Ovary (tissue), 9 donors: ENCODE results near the gene SIX3. TPM values are rescaled to one million over a fixed set of nuclear protein-coding genes. Genes with fewer than 3 reads are reported as not detected.

ENCODE experiments used
- DNase-seq, 5 donors: peaks; one replicate each; pipeline ENCODE4 v3.0.0-alpha.2; 2019 to 2020
- H3K27ac ChIP-seq, 2 donors: fragments of 200-600 bp; one replicate each; pipeline versions ENCODE4 v1.5.1 to v1.8.0; 2019 to 2022
- H3K27me3 ChIP-seq: fragments of 200-600 bp; one replicate; pipeline ENCODE4 v1.8.0; 2022
- H3K36me3 ChIP-seq: fragments of 200-600 bp; sonication (generic); one replicate; pipeline ENCODE4 v1.5.1; 2019
- H3K4me1 ChIP-seq: one replicate; pipeline ENCODE4 v1.8.1; 2013; ENCODE audit warnings: mild to moderate bottlenecking, moderate library complexity; ENCODE audit not compliant: insufficient read depth
- H3K4me3 ChIP-seq: fragments of 200-600 bp; sonication (generic); one replicate; pipeline ENCODE4 v1.5.1; 2017
- H3K9me3 ChIP-seq, 2 donors: fragments of 200-600 bp in 1 of 2; sonication (generic) in 1 of 2; one replicate each; pipeline versions ENCODE4 v1.5.1 to v1.8.1; 2013 to 2019; ENCODE audit warnings: mild to moderate bottlenecking in 1 of 2, moderate library complexity in 1 of 2
- EP300 ChIP-seq: sonication (generic); formaldehyde crosslinking; IDR thresholded peaks from one replicate; pipeline ENCODE4 v1.6.1; 2017; ENCODE audit warnings: antibody characterized with exemption
- POLR2A ChIP-seq: fragments of 450-650 bp; IDR thresholded peaks from one replicate; pipeline ENCODE4 v1.6.1; 2017; ENCODE audit warnings: antibody characterized with exemption, mild to moderate bottlenecking, moderate library complexity
- WGBS, 3 donors: extraction: QIAGEN DNeasy Blood & Tissue Kit in 1 of 3; methylation state at CpG; one replicate each; pipeline versions ENCODE4 v1.1.5 to v1.1.7; 2013 to 2017; 5-methylcytosine and 5-hydroxymethylcytosine counted together
- intact Hi-C, 4 donors: fragments of 100-400 bp; cut with DNase I; formaldehyde crosslinking; loops; one replicate each; pipeline versions ENCODE4 v1.11.0 to v1.15.1; 2022 to 2023
- polyA plus RNA-seq, 2 donors: library from polyadenylated mRNA; stranded (reverse); fragments of 200-250 nt in 1 of 2; fragments of 350-450 nt in 1 of 2; fragmentation: Illumina TruSeq in 1 of 2; extraction: RNeasy Lipid Tissue Mini Kit (QIAGEN cat#74804) in 1 of 2; gene quantifications; one replicate each; pipeline ENCODE4 v1.2.3, GENCODE V29; 2013 to 2014
- total RNA-seq, 7 donors: library from RNA; depleted of rRNA in 2 of 7; stranded (reverse); fragments of >200 nt in 2 of 7; fragmentation: NEBNext Ultra II Directional in 3 of 7; extraction: Animal tissue kit (Norgen Biotek cat#: 25700) in 3 of 7; gene quantifications; one replicate each; pipeline versions ENCODE4 v1.1.0 to v1.2.4, GENCODE V29; 2016 to 2023
- TF ChIP-seq, protein P1 (sequence below), 3 donors: fragments of 450-650 bp in 2 of 3; fragments of 200-600 bp in 1 of 3; IDR thresholded peaks; one replicate each; pipeline versions ENCODE4 v1.5.1 to v1.8.0; 2016 to 2022; ENCODE audit warnings: antibody characterized with exemption in 3 of 3, mild to moderate bottlenecking in 1 of 3
- donor health status: DM: no; HTN: no; CAD: no; lungs with moderate emphysema.
- donor health status: DM: no; HTN: no; CAD: no.
- donor health status: Bipolar disorder and iron deficiency.
- donor health status: DM: yes; HTN: yes; CAD: no.
- donor health status: DM: no; HTN: no; CAD: no.
- donor health status: DM: yes; HTN: yes; CAD: no.

SIX3 gene
- total and polyA plus RNA-seq, 9 donors: not detected

GRCh38 chr2:44912660-44913059 lies 28.8 kb upstream of the SIX3 start:
- intact Hi-C loops: no loop called here
- WGBS, 3 donors: 33 to 42% (median 39%) methylated on average over 5 of the region's 5 CpGs
- TF ChIP-seq POLR2A (no peak), EP300 (no peak)
- TF ChIP-seq, protein P1, sequence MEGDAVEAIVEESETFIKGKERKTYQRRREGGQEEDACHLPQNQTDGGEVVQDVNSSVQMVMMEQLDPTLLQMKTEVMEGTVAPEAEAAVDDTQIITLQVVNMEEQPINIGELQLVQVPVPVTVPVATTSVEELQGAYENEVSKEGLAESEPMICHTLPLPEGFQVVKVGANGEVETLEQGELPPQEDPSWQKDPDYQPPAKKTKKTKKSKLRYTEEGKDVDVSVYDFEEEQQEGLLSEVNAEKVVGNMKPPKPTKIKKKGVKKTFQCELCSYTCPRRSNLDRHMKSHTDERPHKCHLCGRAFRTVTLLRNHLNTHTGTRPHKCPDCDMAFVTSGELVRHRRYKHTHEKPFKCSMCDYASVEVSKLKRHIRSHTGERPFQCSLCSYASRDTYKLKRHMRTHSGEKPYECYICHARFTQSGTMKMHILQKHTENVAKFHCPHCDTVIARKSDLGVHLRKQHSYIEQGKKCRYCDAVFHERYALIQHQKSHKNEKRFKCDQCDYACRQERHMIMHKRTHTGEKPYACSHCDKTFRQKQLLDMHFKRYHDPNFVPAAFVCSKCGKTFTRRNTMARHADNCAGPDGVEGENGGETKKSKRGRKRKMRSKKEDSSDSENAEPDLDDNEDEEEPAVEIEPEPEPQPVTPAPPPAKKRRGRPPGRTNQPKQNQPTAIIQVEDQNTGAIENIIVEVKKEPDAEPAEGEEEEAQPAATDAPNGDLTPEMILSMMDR (IDR thresholded peaks at IDR 0.05): no peak
- H3K27ac ChIP-seq: no peak overlapping the region
- no peaks in the 10 kb centered on the region for H3K4me1 ChIP-seq
- H3K9me3 ChIP-seq: peaks cover 0 to 3% of the 10 kb centered on the region in 2 donors
- no peaks in the 10 kb centered on the region for H3K36me3 ChIP-seq
- H3K27me3 ChIP-seq: no peaks in the 10 kb centered on the region
- H3K4me3 ChIP-seq: no peak overlapping the region
- DNase-seq: no peak

DNA sequence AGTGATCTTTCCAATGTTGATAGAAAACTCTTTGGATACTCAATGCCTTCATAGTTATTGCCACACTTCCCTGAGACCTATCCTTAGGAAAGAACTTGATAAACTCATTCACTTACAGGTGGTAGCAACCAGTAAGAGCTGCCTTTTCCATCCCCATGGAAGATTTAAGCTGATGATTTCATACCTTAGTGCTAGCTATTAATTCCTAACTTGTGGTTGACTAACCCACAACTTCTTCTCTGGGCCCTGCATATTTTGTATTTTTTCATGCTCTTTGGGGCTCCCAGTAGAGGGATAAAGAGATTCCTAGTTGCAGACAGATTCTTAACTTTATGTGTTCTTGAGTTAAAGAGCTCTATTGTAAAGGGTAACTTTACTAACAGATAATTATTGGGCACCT lies 25.2 kb upstream of the SIX3 start:
- Histone ChIP-seq H3K27me3 (no peaks in the 10 kb centered on the region), H3K4me1 (no peaks in the 10 kb centered on the region), H3K9me3 (peaks cover 0 to 1% of the 10 kb centered on the region in 2 donors), H3K4me3 (no peak overlapping the region), H3K27ac (no peak overlapping the region), H3K36me3 (no peaks in the 10 kb centered on the region)
- DNase-seq: no peak
- intact Hi-C loops: no loop called here
- TF ChIP-seq EP300 (no peak), POLR2A (no peak)
- TF ChIP-seq, protein P1 (IDR thresholded peaks at IDR 0.05): no peak

DNA sequence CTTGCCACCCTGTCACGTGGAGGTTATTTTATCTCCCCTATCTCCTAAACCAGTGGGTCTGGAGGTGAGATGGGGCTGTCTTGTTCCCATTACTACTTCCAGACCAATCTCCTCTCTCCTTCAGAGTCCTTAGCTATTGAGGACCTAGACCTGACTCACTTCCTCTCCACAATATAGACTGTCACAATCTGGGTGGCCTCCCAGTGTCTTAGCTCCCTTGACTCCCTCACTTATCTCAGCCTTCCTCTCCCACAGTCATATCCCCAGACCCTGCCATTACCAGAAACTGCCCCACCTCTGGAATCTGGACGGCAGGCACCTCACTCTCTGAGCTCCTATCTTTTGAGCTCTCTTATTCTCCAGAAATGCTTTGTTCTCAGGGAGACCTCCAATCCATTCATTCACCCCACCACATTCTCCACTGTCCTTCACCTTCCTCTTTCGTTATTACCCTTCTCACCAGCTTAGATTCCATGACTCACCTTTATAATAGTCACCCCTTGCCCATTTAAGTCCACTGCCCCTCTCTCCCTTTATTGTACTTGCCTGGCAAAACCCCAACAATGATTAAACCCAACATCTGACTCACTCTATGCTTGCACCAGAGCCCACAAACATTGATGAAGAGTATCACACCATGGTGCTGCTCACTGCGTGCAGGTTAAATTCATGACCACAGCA lies 23.3 kb upstream of the SIX3 start:
- no peak overlapping the region for H3K27ac ChIP-seq
- WGBS, 3 donors: 64 to 75% (median 67%) methylated on average over 4 of the region's 4 CpGs
- no peak for TF ChIP-seq POLR2A
- TF ChIP-seq, protein P1 (IDR thresholded peaks at IDR 0.05): no peak
- no peaks in the 10 kb centered on the region for H3K9me3 ChIP-seq
- no peaks in the 10 kb centered on the region for H3K4me1 ChIP-seq
- no peak for DNase-seq
- no peak overlapping the region for H3K4me3 ChIP-seq
- no peaks in the 10 kb centered on the region for H3K36me3 ChIP-seq
- no peaks in the 10 kb centered on the region for H3K27me3 ChIP-seq
- intact Hi-C loops: no loop called here

DNA sequence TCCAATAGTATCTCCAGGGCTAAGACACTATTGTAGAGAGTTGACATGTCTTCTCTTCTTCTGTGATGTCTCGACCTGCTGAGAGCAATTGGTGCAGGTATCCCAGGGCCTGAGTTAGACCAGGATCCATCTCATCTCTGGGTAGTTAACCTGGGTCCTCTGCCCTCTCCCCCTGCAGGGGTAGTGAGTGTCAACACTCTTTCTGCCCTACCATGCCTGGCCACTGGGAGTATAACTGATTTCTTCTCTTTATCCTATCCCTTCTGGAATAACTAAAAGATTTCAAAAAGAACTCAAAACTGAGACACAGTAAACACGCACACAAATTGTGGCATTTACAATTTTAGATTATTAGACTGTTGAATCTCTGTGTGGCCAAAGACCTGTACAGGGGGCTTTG lies 20.8 kb upstream of the SIX3 start:
- Histone ChIP-seq H3K4me1 (no peaks in the 10 kb centered on the region), H3K4me3 (no peak overlapping the region), H3K27ac (no peak overlapping the region), H3K9me3 (no peaks in the 10 kb centered on the region), H3K27me3 (no peaks in the 10 kb centered on the region), H3K36me3 (no peaks in the 10 kb centered on the region)
- TF ChIP-seq POLR2A: no peak
- TF ChIP-seq, protein P1 (IDR thresholded peaks at IDR 0.05): no peak
- TF ChIP-seq EP300: no peak
- intact Hi-C loops: no loop called here
- WGBS, 3 donors: 34 to 65% (median 49%) methylated on average over 2 of the region's 2 CpGs
- DNase-seq: no peak
